Hepatocyte (in vitro differentiated cells): ENCODE data around the gene EVA1A. TPM values are rescaled to one million over a fixed set of nuclear protein-coding genes. Genes with fewer than 3 reads are reported as not detected.
A peak's percentile ranks its signal among the peaks of the same experiment; 100 is the strongest.

Experiments used
- DNase-seq: peaks from one replicate; pipeline ENCODE4 v3.0.0-alpha.2; 2016; ENCODE audit warnings: low spot score
- H2AFZ ChIP-seq: fragments of 200-600 bp; sonication (generic); 2 replicates; pipeline ENCODE4 v1.6.0; 2016; ENCODE audit warnings: antibody characterized with exemption, mild to moderate bottlenecking
- H3K27ac ChIP-seq: fragments of 200-600 bp; sonication (generic); 2 replicates; pipeline ENCODE4 v1.5.1; 2016; ENCODE audit warnings: mild to moderate bottlenecking
- H3K27me3 ChIP-seq: fragments of 200-600 bp; sonication (generic); 2 replicates; pipeline ENCODE4 v1.6.1; 2016
- H3K36me3 ChIP-seq: fragments of 200-600 bp; sonication (generic); replicated peaks from 2 replicates; pipeline ENCODE4 v1.5.1; 2016; ENCODE audit warnings: low read depth; ENCODE audit not compliant: insufficient read depth
- H3K4me1 ChIP-seq: fragments of 200-600 bp; sonication (generic); 2 replicates; pipeline ENCODE4 v1.5.1; 2016; ENCODE audit warnings: mild to moderate bottlenecking, moderate library complexity; ENCODE audit not compliant: insufficient read depth
- H3K4me2 ChIP-seq: fragments of 200-600 bp; sonication (generic); 2 replicates; pipeline ENCODE4 v1.6.0; 2016
- H3K4me3 ChIP-seq: fragments of 200-600 bp; sonication (generic); 2 replicates; pipeline ENCODE4 v1.5.1; 2016; ENCODE audit warnings: mild to moderate bottlenecking
- H3K79me2 ChIP-seq: fragments of 200-600 bp; sonication (generic); 2 replicates; pipeline ENCODE4 v1.6.0; 2017; ENCODE audit warnings: mild to moderate bottlenecking
- H3K9me2 ChIP-seq: fragments of 200-600 bp; sonication (generic); replicated peaks from 2 replicates; pipeline ENCODE4 v1.6.0; 2017; ENCODE audit warnings: mild to moderate bottlenecking; ENCODE audit not compliant: insufficient read depth
- H3K9me3 ChIP-seq: fragments of 200-600 bp; sonication (generic); 2 replicates; pipeline ENCODE4 v1.5.1; 2016; ENCODE audit warnings: low read depth, mild to moderate bottlenecking
- H4K20me1 ChIP-seq: fragments of 200-600 bp; sonication (generic); 2 replicates; pipeline ENCODE4 v1.6.0; 2016; ENCODE audit warnings: mild to moderate bottlenecking; ENCODE audit not compliant: insufficient read depth, poor library complexity, severe bottlenecking
- CTCF ChIP-seq: fragments of 200-600 bp; sonication (generic); IDR thresholded peaks from 2 replicates; pipeline ENCODE4 v1.5.1; 2016; ENCODE audit warnings: antibody characterized with exemption, mild to moderate bottlenecking; ENCODE audit not compliant: poor library complexity
- EZH2 ChIP-seq: fragments of 200-600 bp; sonication (generic); IDR thresholded peaks from 2 replicates; pipeline ENCODE4 v1.6.1; 2016; ENCODE audit warnings: antibody characterized with exemption, mild to moderate bottlenecking, borderline replicate concordance
- EZH2phosphoT487 ChIP-seq: fragments of 200-600 bp; sonication (generic); IDR thresholded peaks from one replicate; pipeline ENCODE4 v1.6.1; 2018; ENCODE audit warnings: antibody characterized with exemption, mild to moderate bottlenecking, low read depth, moderate library complexity; ENCODE audit not compliant: unreplicated experiment, severe bottlenecking
- WGBS: methylation state at CpG from one replicate; pipeline ENCODE4 v1.1.6; 2016; ENCODE audit warnings: low lambda C conversion rate; ENCODE audit errors: missing lambda C conversion rate; 5-methylcytosine and 5-hydroxymethylcytosine counted together
- polyA plus RNA-seq: library from polyadenylated mRNA; unstranded; fragments of >200 nt; fragmentation: Nextera tagmentation; extraction: Ambion mirVana; gene quantifications from 2 replicates; pipeline ENCODE4 v1.2.1, GENCODE V29; 2016
- total RNA-seq: library from RNA; depleted of rRNA; stranded (reverse); fragments of >200 nt; gene quantifications from 2 replicates; pipeline ENCODE4 v1.2.3, GENCODE V29; 2014

EVA1A gene
- total and polyA plus RNA-seq, 2 experiments from 2014 or later: 15.3 to 30.8 TPM

DNA sequence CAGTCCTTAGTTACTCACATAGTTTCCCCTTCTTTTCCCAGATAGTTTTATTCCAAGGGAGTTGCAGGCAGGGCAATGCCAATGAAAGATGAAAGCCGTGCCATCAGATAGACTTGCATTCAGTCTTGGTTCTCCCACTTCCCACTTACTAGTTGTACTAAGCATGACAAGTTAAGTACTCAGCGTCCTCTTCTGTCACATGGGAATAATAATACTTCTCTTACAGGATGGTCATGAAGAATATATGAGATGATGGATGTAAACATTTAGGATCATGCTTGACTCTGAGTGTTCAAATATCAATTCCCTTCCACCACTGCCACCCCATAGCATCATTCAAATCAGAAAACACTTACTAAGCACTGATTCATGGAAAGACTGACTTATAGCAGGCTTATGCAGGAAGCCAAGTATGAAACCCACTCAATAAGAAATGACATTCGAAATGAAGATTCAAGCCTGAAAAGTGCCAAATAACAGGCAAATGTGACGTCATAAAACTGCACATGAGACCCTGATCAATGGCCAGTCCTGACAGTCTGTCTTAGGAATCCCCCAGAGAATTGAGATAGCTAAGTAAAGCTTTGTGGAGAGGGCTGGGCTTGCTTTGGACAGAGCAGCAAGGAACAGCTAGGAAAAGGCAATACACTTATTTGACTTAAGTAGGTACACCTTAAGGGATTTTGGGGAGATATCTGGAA lies 11.1 kb upstream of the EVA1A start:
- Histone ChIP-seq H3K4me2 (no peak overlapping the region), H4K20me1 (no peaks in the 10 kb centered on the region), H3K79me2 (no peaks in the 10 kb centered on the region), H2AFZ (no peak overlapping the region), H3K27ac (no peak overlapping the region), H3K9me2 (no peaks in the 10 kb centered on the region), H3K4me3 (no peak overlapping the region), H3K27me3 (no peaks in the 10 kb centered on the region), H3K4me1 (peaks cover 28% of the 10 kb centered on the region), H3K36me3 (no peaks in the 10 kb centered on the region), H3K9me3 (no peaks in the 10 kb centered on the region)
- no peak for DNase-seq
- WGBS: 84% methylated on average over 4 of the region's 4 CpGs
- TF ChIP-seq EZH2: no peak

DNA sequence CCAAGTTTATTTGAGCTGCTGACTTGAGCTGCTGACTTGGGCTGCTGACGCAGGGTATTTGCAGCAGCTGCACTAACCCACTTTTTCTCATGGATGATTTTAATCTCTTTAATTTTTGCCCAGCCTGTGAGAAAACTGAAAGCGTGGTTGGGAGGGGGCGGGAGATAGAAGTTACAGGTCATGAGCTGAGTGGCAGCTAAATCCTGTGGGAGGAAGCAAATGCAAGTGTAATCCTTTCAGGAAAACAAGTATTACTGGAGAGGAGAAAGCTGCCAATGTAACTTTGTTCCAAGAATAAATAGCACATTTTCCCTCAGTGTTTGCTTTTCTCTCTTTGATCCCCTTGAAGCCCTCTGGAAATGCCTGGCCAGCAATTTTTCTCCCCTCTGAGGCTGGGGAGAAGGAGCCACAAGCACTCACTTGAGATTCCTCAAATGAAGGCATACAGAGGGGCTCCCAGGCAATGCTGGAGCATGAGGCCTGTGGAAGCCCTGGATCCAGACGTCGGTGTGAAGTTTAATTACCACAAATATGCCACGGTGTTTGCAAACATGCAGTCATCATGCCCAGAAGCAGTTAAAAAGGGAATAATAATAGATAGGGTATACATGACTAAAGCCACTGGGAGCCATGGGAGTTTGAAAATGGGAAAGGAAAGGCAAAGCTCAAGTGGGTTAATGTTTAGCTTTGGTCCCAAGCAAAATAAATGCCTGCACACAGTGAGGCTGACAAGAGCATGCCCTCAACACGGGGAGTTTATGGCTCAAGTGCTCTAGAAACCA lies 10.4 kb upstream of the EVA1A start:
- Histone ChIP-seq H3K9me3 (no peaks in the 10 kb centered on the region), H4K20me1 (no peaks in the 10 kb centered on the region), H3K9me2 (no peaks in the 10 kb centered on the region), H3K4me3 (no peak overlapping the region), H3K4me1 (peaks cover 33% of the 10 kb centered on the region), H3K79me2 (no peaks in the 10 kb centered on the region), H3K27me3 (no peaks in the 10 kb centered on the region), H3K4me2 (peak overlapping the region; percentile 63), H3K27ac (peak overlapping the region; percentile 84), H3K36me3 (no peaks in the 10 kb centered on the region), H2AFZ (peak overlapping the region; percentile 38)
- no peak for TF ChIP-seq CTCF
- no peak for TF ChIP-seq EZH2
- no peak for TF ChIP-seq EZH2phosphoT487
- 38% methylated on average over 7 of the region's 7 CpGs for WGBS
- peak; percentile 51 for DNase-seq

DNA sequence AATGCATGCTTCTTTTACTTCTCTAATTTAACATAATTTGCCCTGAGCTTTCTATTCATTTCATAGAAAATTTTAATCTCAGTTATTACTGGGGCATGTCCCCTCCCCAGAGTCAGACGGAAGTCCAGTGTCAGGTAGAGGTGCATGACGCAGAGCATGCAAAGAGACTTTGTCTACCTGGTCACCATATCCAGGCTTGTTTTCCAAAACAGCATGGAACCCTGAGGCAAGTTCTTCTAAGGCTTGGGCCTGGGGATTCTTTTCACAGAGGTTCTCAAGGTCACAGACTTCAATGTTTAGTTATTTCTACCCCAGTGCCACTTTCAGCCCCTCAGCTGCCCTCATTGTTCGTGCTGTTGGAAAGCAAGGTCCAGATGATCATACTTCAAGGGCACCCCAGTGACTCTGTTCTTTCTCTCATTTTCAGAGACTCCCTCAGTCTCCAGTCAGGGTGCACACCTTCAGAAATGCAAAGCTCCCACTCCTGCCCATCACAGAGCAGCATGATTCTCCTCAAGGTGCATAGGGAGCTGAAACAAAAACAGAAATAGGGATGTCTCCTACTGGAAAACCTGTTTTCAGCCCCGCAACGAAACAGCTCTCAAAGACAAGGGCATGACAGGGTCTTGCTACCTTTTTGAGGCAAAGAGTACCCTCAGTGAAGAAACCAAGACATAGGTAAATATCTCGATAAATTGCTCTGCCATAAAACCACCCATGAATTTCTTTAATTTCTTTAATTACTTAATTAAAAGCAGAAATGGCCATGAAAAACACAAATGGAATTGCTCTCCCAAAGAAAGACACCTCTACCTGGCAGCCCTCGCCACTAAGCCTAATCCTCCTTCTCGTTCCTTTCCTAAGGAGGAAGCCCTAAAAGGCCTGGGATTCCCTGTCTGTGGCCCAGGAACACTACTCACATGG lies 9.5 kb upstream of the EVA1A start:
- no peak for DNase-seq
- Histone ChIP-seq H4K20me1 (no peaks in the 10 kb centered on the region), H3K4me3 (no peak overlapping the region), H3K4me1 (peaks cover 37% of the 10 kb centered on the region), H3K9me2 (no peaks in the 10 kb centered on the region), H3K9me3 (no peaks in the 10 kb centered on the region), H2AFZ (no peak overlapping the region), H3K79me2 (no peaks in the 10 kb centered on the region), H3K36me3 (no peaks in the 10 kb centered on the region), H3K27ac (peak overlapping the region; percentile 84), H3K27me3 (no peaks in the 10 kb centered on the region), H3K4me2 (peak overlapping the region; percentile 63)
- WGBS: 80% methylated on average over 8 of the region's 8 CpGs
- TF ChIP-seq EZH2 (no peak), CTCF (no peak), EZH2phosphoT487 (no peak)
